Fibroblast of lung (primary cell): ENCODE measurements around the gene NUDC.

Experiments
- CTCF ChIP-seq, 2 donors: IDR thresholded peaks in 1 of 2; conservative IDR thresholded peaks in 1 of 2; 1 replicate in 1 of 2; 2 replicates in 1 of 2; pipeline ENCODE4 v1.5.1; 2011 to 2012; ENCODE audit warnings: low read length in 2 of 2, control low read depth in 1 of 2, inconsistent platforms in 1 of 2, low read depth in 1 of 2, mild to moderate bottlenecking in 1 of 2
- EZH2 ChIP-seq: IDR thresholded peaks from 2 replicates; pipeline ENCODE4 v1.5.1; 2012; ENCODE audit warnings: low read length, control low read depth, mild to moderate bottlenecking; ENCODE audit errors: missing control alignments

DNA sequence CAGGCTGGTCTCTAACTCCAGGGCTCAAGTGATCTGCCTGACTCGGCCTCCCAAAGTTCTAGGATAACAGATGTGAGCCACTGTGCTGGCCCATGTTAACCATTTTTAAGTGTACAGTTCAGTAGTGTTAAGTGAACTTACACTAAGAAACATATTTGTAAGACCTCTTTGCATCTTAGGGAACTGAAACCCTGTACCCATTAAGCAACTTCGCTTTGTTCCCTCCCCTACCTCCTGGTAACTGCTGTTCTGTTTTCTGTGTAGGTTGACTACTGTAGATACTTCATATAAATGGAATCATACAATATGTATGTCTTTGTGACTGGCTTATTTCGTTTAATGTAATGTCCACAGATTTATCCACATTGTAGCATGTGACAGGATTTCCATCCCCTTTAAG lies 11.0 kb downstream of the NUDC start:
- no peak for TF ChIP-seq CTCF (conservative IDR thresholded peaks at IDR 0.05 in 1 of 2, IDR thresholded peaks at IDR 0.05 in 1 of 2; ENCODE audit: low read depth in 1 of 2, low read length in 2 of 2)
- no peak for TF ChIP-seq EZH2
